Measurements from ENCODE around the gene DRD2.

Gene DRD2

DNA sequence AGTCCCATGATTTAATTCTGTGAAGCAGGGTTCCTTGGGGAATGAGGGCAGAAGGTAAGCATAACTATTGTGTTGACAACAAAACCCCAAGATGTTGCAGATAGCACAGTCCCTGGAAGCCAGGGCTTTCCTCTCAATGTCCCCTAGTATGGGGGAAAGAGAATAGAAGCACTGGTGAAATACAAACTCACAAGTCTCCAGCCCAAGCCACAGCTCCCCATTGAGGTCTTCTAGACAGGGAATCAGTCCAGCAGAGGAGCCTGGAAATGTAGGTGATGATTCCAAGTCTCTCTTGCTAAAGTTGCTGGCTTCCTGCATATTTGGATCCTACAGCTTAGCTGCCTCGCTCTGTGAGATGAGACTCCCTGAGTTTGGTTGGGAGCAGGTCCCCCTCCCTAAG, 31.7 kb upstream of the DRD2 start:
- no peaks in the 10 kb centered on the region for H3K4me1 ChIP-seq (ENCODE audit: control insufficient read depth, insufficient read depth, low read length)
- H3K36me3 ChIP-seq (ENCODE audit: control insufficient read depth in 2 of 2, insufficient read depth in 1 of 2, low read length in 2 of 2), result no peaks in the 10 kb centered on the region
- no peak overlapping the region for H3K4me3 ChIP-seq (ENCODE audit: low read depth, low read length)
- ChIA-PET POLR2A (no interaction called here), CTCF (no interaction called here)
- no peaks in the 10 kb centered on the region for H3K9me3 ChIP-seq (ENCODE audit: control insufficient read depth, insufficient read depth, low read depth, low read length)
- TF ChIP-seq ZNF114 (tag by site-specific recombination; IDR thresholded peaks at IDR 0.05) (no peak), HOXC10 (CRISPR knock-in tag; IDR thresholded peaks at IDR 0.05) (no peak), ZNF837 (tag by site-specific recombination; IDR thresholded peaks at IDR 0.05) (no peak), ZNF624 (tag by site-specific recombination; IDR thresholded peaks at IDR 0.05) (no peak)
- no peak overlapping the region for H3K27ac ChIP-seq (ENCODE audit: extremely low read depth, low read depth, low read length)

DNA sequence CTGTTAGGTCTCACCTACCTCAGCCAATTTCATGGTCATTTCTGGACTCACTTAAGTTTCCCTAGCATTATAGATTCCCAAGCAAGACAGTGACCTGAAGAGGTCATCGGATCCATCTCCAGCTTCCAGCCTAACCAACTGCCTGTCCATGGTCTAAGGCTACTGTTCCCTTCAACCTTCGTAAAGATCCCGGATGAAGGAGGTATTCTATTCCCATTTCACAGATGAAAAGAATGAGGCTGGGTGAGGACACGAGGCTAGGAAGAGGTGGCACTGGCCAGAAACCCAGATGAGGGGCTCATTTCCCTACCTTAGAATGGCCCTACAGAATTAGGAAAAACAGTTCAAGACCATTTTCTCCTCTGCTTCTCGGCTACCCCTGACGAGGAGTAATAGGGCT, 31.3 kb upstream of the DRD2 start:
- H3K4me3 ChIP-seq (ENCODE audit: low read depth, low read length), result no peak overlapping the region
- POLR2A ChIA-PET, result no interaction called here
- H3K9me3 ChIP-seq (ENCODE audit: control insufficient read depth, insufficient read depth, low read depth, low read length), result no peaks in the 10 kb centered on the region
- no peak overlapping the region for H3K27ac ChIP-seq (ENCODE audit: extremely low read depth, low read depth, low read length)
- CTCF ChIA-PET, result no interaction called here
- no peaks in the 10 kb centered on the region for H3K36me3 ChIP-seq (ENCODE audit: control insufficient read depth in 2 of 2, insufficient read depth in 1 of 2, low read length in 2 of 2)
- no peak for TF ChIP-seq ZNF416 (tag by site-specific recombination; IDR thresholded peaks at IDR 0.05)
- no peak for TF ChIP-seq ZNF624 (tag by site-specific recombination; IDR thresholded peaks at IDR 0.05)
- no peak for TF ChIP-seq ZNF202 (tag by site-specific recombination; IDR thresholded peaks at IDR 0.05; ENCODE audit: borderline replicate concordance)
- no peak for TF ChIP-seq ZNF792 (tag by site-specific recombination; IDR thresholded peaks at IDR 0.05)
- TF ChIP-seq, protein P1, sequence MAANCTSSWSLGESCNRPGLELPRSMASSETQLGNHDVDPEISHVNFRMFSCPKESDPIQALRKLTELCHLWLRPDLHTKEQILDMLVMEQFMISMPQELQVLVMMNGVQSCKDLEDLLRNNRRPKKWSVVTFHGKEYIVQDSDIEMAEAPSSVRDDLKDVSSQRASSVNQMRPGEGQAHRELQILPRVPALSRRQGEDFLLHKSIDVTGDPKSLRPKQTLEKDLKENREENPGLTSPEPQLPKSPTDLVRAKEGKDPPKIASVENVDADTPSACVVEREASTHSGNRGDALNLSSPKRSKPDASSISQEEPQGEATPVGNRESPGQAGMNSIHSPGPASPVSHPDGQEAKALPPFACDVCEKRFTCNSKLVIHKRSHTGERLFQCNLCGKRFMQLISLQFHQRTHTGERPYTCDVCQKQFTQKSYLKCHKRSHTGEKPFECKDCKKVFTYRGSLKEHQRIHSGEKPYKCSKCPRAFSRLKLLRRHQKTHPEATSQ (tag by site-specific recombination; IDR thresholded peaks at IDR 0.05), result no peak
- TF ChIP-seq, protein P2, sequence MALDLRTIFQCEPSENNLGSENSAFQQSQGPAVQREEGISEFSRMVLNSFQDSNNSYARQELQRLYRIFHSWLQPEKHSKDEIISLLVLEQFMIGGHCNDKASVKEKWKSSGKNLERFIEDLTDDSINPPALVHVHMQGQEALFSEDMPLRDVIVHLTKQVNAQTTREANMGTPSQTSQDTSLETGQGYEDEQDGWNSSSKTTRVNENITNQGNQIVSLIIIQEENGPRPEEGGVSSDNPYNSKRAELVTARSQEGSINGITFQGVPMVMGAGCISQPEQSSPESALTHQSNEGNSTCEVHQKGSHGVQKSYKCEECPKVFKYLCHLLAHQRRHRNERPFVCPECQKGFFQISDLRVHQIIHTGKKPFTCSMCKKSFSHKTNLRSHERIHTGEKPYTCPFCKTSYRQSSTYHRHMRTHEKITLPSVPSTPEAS (tag by site-specific recombination; IDR thresholded peaks at IDR 0.05), result no peak
- no peaks in the 10 kb centered on the region for H3K4me1 ChIP-seq (ENCODE audit: control insufficient read depth, insufficient read depth, low read length)

DNA sequence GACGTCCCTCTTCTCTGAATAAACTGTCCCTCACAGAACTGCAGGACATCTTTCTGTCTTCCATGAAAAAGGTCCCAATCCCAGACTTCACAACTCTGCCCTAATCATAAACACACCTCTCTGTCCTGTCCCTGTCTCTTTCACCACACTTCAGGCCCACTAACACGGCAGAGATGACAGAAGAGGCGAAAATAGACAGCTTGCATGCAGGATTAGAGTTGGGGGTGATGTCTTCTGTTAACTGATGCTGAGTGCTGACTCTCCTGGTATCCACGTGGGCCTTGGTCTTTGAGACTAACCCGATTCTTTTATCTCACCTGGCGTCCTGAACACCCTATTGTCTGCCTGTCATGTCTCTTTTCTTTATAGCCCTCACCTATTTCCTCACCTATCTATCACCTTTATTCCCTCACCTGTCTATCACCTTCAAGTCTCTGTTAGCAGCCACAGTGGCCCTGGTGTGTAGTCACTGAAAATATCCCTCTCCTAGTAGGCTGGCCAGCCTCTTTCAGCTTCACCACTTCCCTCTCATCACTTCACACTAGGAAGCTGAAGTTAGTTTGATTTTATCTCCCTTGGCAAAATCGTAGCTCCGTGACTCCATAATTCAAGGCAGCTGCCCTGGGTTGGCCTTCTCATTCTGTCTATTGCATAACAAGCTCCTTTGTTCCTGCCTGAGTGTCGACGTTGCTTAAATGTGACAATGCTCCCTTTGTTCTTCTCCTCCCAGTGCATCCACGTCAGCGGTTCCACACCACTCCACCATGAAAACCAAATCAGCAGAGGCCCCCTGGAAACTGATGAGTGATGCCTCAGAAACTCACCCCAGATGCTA, 30.6 kb upstream of the DRD2 start:
- CTCF ChIA-PET, result interaction anchor here (0.6 kb wide), 1 partner anchor 415 kb away, joined by 3 read pairs; no protein-coding TSS in a partner anchor
- H3K9me3 ChIP-seq (ENCODE audit: control insufficient read depth, insufficient read depth, low read depth, low read length), result no peaks in the 10 kb centered on the region
- H3K36me3 ChIP-seq (ENCODE audit: control insufficient read depth in 2 of 2, insufficient read depth in 1 of 2, low read length in 2 of 2), result no peaks in the 10 kb centered on the region
- TF ChIP-seq ZNF747 (tag by site-specific recombination; IDR thresholded peaks at IDR 0.05), result no peak
- no peak overlapping the region for H3K27ac ChIP-seq (ENCODE audit: extremely low read depth, low read depth, low read length)
- H3K4me1 ChIP-seq (ENCODE audit: control insufficient read depth, insufficient read depth, low read length), result no peaks in the 10 kb centered on the region
- POLR2A ChIA-PET, result no interaction called here
- no peak overlapping the region for H3K4me3 ChIP-seq (ENCODE audit: low read depth, low read length)

DNA sequence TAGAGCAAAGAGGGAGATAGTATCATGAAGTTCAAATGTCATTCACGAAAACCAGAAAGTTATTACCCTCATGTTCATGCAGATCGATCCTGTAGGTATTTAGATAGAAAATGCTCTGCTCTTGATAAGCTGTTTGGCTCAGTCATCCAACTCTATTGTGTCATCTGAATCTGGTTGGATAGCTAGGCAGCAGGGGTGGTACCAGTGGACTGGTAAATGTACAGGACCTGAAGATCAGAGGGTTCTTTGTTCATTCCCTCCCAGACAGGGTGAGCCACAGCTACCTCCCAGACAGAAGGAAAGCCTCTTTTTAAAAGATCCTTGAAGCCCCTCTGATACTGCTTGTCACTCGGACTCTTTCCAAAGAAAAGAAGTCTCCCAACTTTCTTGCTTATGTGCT, 29.8 kb upstream of the DRD2 start:
- H3K9me3 ChIP-seq (ENCODE audit: control insufficient read depth, insufficient read depth, low read depth, low read length), result no peaks in the 10 kb centered on the region
- no peaks in the 10 kb centered on the region for H3K4me1 ChIP-seq (ENCODE audit: control insufficient read depth, insufficient read depth, low read length)
- ChIA-PET CTCF (interaction anchor here (0.6 to 0.7 kb wide), 2 partner anchors 141 to 416 kb away, joined by 3 read pairs; no protein-coding TSS in a partner anchor), POLR2A (no interaction called here)
- H3K36me3 ChIP-seq (ENCODE audit: control insufficient read depth in 2 of 2, insufficient read depth in 1 of 2, low read length in 2 of 2), result no peaks in the 10 kb centered on the region
- H3K4me3 ChIP-seq (ENCODE audit: low read depth, low read length), result no peak overlapping the region
- no peak overlapping the region for H3K27ac ChIP-seq (ENCODE audit: extremely low read depth, low read depth, low read length)
- TF ChIP-seq, protein P1 (tag by site-specific recombination; IDR thresholded peaks at IDR 0.05), result no peak
- no peak for TF ChIP-seq ZNF335 (tag by site-specific recombination; conservative IDR thresholded peaks at IDR 0.05)
- TF ChIP-seq ZNF544 (tag by site-specific recombination; IDR thresholded peaks at IDR 0.05), result no peak
- TF ChIP-seq, protein P3, sequence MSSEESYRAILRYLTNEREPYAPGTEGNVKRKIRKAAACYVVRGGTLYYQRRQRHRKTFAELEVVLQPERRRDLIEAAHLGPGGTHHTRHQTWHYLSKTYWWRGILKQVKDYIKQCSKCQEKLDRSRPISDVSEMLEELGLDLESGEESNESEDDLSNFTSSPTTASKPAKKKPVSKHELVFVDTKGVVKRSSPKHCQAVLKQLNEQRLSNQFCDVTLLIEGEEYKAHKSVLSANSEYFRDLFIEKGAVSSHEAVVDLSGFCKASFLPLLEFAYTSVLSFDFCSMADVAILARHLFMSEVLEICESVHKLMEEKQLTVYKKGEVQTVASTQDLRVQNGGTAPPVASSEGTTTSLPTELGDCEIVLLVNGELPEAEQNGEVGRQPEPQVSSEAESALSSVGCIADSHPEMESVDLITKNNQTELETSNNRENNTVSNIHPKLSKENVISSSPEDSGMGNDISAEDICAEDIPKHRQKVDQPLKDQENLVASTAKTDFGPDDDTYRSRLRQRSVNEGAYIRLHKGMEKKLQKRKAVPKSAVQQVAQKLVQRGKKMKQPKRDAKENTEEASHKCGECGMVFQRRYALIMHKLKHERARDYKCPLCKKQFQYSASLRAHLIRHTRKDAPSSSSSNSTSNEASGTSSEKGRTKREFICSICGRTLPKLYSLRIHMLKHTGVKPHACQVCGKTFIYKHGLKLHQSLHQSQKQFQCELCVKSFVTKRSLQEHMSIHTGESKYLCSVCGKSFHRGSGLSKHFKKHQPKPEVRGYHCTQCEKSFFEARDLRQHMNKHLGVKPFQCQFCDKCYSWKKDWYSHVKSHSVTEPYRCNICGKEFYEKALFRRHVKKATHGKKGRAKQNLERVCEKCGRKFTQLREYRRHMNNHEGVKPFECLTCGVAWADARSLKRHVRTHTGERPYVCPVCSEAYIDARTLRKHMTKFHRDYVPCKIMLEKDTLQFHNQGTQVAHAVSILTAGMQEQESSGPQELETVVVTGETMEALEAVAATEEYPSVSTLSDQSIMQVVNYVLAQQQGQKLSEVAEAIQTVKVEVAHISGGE (tag by site-specific recombination; conservative IDR thresholded peaks at IDR 0.05; ENCODE audit: low read depth), result no peak
- TF ChIP-seq, protein P4, sequence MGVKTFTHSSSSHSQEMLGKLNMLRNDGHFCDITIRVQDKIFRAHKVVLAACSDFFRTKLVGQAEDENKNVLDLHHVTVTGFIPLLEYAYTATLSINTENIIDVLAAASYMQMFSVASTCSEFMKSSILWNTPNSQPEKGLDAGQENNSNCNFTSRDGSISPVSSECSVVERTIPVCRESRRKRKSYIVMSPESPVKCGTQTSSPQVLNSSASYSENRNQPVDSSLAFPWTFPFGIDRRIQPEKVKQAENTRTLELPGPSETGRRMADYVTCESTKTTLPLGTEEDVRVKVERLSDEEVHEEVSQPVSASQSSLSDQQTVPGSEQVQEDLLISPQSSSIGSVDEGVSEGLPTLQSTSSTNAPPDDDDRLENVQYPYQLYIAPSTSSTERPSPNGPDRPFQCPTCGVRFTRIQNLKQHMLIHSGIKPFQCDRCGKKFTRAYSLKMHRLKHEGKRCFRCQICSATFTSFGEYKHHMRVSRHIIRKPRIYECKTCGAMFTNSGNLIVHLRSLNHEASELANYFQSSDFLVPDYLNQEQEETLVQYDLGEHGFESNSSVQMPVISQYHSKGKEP (tag by site-specific recombination; IDR thresholded peaks at IDR 0.05), result no peak
- TF ChIP-seq, protein P5, sequence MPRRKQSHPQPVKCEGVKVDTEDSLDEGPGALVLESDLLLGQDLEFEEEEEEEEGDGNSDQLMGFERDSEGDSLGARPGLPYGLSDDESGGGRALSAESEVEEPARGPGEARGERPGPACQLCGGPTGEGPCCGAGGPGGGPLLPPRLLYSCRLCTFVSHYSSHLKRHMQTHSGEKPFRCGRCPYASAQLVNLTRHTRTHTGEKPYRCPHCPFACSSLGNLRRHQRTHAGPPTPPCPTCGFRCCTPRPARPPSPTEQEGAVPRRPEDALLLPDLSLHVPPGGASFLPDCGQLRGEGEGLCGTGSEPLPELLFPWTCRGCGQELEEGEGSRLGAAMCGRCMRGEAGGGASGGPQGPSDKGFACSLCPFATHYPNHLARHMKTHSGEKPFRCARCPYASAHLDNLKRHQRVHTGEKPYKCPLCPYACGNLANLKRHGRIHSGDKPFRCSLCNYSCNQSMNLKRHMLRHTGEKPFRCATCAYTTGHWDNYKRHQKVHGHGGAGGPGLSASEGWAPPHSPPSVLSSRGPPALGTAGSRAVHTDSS (tag by site-specific recombination; IDR thresholded peaks at IDR 0.05), result no peak
- no peak for TF ChIP-seq GLI2 (tag by site-specific recombination; IDR thresholded peaks at IDR 0.05; ENCODE audit: borderline replicate concordance, low read depth)

All from HEK293 (cell line).